Upper lobe of left lung (tissue), 4 donors: ENCODE measurements around the gene PLEKHO1.

ENCODE experiments used
- CTCF ChIP-seq, 6 experiments: fragments of 450-650 bp in 4 of 6; fragments of 200-600 bp in 2 of 6; sonication (generic) in 2 of 6; IDR thresholded peaks; one replicate each; pipeline ENCODE4 v1.5.1; 2016 to 2019; ENCODE audit warnings: antibody characterized with exemption in 6 of 6
- EP300 ChIP-seq, 4 donors: sonication (generic); formaldehyde crosslinking; IDR thresholded peaks; one replicate each; pipeline ENCODE4 v1.5.1; 2017; ENCODE audit warnings: antibody characterized with exemption in 4 of 4, control low read depth in 2 of 4
- POLR2A ChIP-seq, 4 donors: fragments of 450-650 bp; IDR thresholded peaks; one replicate each; pipeline ENCODE4 v1.5.1; 2016 to 2017; ENCODE audit warnings: antibody characterized with exemption in 4 of 4, mild to moderate bottlenecking in 2 of 4
- POLR2AphosphoS5 ChIP-seq, 2 donors: sonication (generic); formaldehyde crosslinking; IDR thresholded peaks; one replicate each; pipeline ENCODE4 v1.5.1; 2017; ENCODE audit warnings: antibody characterized with exemption in 2 of 2

- TF ChIP-seq CTCF (IDR thresholded peaks at IDR 0.05) (no peak), POLR2A (IDR thresholded peaks at IDR 0.05) (no peak), EP300 (IDR thresholded peaks at IDR 0.05) (no peak), POLR2AphosphoS5 (IDR thresholded peaks at IDR 0.05) (no peak)
Measured at GRCh38 chr1:150134537-150134936, 15.2 kb upstream of the PLEKHO1 start.
